CD1c-positive myeloid dendritic cell (primary cell): ENCODE data around the gene ATXN1.
A peak's percentile ranks its signal among the peaks of the same experiment; 100 is the strongest.

ENCODE experiments used
- DNase-seq: peaks from one replicate; pipeline ENCODE4 v3.0.0-alpha.2; 2016; ENCODE audit errors: extremely low spot score

Gene ATXN1

DNA sequence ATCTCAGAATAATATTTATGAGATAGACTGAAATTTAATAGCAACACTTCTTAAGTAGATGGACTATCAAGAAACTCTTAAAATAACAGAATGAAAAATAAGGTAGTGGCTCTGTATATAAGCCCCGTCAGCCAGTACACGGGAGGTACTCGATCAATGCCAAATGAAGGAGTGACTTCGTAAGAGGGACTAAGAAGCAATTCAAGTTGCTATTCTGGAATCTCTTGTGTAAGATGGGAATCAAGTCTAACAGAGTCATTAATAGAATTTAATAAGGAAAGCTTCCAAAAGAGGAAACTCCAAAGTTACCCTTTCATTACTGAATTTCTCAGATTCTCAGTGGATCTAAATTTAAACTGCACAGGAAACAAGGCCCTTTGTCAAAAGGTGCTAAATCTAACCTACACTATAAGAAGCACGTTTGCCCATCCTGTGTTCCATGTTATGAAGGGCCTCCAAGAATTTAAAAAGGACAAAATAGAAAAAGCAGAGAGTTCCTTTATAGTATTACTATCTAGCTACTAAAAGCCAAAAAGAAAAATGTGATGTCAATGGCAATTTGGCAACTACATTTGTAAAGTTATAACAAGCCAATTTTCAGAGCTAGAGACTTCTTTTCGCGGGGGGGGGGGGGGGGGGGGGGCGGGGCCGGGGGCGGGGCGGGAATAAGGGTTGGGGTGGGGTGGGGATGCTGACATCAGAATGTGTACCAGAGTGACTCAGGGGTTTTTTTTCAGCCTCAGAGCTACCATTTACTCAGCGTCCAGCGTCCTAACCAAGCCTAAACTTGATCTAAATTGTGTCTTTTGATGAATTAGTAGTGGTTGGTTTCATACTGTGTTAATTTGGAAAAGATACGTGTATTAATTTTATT is 322.3 kb downstream of the ATXN1 start:
- no peak for DNase-seq

DNA sequence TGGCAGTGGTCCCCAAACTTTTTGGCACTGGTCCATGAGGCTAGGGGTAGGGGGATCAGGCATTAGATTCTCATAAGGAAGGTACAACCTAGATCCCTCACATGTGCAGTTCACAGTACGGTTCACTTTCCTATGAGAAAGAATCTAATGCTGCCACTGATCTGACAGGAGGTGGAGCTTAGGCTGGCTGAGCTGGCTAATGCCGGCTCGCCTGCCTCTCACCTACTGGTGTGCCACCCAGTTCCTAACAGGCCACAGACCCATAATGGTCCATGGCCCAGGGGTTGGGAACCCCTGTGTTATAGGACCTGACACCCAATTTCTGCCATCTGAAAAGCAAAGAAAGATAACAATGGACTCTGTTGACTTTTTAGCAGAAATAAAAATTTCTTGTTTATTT is 323.3 kb downstream of the ATXN1 start:
- DNase-seq: no peak

- DNase-seq: no peak
Measured at GRCh38 chr6:16437095-16437494, 324.2 kb downstream of the ATXN1 start.

- DNase-seq: no peak
Measured at GRCh38 chr6:16436550-16436949, 324.7 kb downstream of the ATXN1 start.

GRCh38 chr6:16434885-16435284 is 326.4 kb downstream of the ATXN1 start:
- DNase-seq: no peak

- DNase-seq: no peak
Measured at GRCh38 chr6:16433338-16433890, 327.8 kb downstream of the ATXN1 start.

DNA sequence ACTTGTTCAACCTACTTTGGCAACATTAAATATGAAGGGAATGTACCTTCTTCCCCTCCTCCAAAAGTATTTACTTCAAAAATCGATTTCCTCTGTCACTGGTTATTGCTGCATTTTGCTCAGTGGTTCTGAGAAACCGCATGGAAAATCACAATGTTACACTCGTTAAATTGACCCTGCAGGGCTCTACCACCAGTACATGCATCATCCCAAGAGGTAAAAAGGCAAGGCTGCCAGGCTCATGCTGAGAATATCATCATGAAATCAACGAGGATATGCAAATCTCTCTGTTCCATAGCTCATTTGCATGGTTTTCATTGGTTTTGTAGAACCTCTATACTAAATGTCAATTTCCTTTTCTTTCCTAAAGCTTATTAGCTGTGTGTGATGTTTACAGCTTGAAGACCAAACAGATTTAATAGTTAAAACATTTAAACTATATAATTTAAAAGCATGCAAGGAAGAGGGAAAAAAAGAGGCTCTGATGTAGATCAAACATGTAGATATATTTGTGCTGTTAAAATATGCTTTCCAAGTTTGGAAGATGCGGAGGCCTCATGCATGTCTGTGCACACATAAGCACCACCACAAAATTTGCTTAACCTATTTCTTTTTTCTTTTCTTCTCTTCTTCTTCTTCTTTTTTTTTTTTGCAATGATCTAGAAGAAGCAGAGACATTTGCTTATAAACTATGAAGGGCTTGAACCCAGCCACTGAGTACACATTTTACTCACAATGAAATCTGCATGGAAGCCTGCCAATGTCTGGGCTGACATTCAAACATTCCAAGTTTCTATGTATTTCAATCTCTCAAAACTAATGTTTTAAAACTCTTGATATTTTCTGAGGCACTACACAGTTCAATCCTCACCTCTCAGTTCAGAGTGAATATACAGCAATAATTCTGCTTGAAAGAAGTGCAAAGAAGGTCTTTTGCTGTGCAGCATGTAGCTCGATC is 328.9 kb downstream of the ATXN1 start:
- no peak for DNase-seq

GRCh38 chr6:16431106-16431505 is 330.2 kb downstream of the ATXN1 start:
- DNase-seq: no peak

DNA sequence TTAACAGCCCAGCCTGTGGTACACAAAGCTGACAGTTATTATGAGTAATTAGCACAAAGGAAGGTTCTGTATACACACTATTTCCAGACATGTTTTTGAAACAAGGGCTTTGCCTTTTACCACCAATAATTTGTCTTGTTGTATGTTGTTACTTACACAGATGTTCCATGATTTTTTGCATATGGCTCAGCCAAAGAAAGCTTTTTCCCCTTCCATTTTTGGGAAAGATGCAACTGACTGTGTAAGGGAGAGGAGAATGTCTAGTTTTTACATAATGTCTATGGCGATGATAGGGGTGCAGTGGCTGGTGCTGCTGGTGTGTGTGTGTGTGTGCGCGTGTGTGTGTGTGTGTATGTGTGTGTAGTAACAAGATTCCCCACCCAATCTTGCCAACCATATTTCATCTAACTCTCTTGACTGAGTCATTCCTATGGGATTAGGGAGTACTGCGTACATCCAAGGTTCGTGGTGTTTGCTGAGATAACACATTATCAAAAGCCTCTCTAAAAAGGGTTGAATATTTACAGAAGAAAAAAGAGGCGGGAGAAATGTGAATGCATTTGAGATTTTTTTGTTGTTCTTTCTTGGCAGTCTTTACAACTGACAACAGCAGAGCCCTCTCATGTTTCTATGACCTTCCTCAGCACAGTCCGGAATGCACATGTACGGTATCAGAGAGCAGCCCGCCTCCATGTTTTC is 330.7 kb downstream of the ATXN1 start:
- DNase-seq: no peak

- no peak for DNase-seq
Measured at GRCh38 chr6:16429669-16430068, 331.6 kb downstream of the ATXN1 start.

- DNase-seq: no peak
Measured at GRCh38 chr6:16427124-16427523, 334.1 kb downstream of the ATXN1 start.

DNA sequence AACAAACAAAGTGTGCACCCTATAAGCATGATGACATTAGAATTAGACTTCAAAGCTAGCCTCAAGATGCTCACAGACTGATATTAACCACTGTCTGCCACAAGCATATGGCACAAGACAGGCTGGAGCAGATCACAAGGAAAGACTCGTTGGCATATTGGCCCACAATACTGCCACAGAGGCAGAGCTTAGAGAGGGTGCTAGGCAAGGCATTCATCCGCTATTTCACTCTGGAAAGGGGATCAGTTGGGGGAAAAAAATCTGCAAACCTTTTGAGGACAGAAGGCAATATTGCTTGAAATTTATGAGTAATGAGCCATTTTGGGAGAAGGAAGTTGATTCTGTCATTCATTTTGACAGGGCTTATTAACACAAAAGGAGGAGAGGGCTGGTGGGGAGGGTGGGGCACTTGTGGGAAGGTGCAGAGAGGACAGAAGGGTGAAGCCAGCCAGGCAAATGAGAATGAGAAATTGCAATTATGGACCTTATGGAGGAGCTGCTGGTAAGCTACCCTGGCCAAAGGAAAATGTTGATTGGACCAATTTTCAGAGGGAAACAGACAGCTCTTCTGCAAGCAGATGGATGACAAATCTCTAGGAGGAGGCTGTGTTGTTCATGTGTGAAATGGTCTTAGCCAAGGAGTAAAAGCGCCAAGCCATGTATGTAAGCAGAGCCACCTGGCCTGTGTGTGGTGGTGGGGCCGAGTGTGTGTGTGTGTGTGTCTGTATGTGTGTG is 335.2 kb downstream of the ATXN1 start:
- no peak for DNase-seq

DNA sequence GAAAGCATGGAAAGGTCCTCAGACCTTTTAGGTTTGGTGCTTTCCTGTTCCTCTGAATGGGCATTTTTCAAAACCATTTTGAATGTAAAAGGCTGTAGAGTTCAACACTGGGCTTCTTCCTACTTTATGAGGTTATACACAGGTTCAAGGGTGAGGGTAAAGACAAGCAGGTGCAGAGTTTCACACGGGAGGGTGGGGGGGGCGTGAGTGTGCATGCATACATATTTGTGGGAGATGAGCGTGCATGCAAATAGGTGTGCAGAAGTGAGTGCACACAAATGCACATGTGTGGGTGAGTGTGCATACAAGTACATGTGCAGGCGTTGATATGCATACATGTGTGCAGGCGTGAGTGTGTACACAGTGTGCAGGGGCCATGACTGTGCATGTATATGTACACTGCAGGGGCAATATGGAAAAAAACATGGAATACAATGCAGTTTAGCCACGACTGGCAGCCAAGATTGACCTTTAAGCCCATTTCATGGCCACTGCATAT is 339.7 kb downstream of the ATXN1 start:
- no peak for DNase-seq

GRCh38 chr6:16420715-16421461 is 340.4 kb downstream of the ATXN1 start:
- DNase-seq: peak; percentile 51

DNA sequence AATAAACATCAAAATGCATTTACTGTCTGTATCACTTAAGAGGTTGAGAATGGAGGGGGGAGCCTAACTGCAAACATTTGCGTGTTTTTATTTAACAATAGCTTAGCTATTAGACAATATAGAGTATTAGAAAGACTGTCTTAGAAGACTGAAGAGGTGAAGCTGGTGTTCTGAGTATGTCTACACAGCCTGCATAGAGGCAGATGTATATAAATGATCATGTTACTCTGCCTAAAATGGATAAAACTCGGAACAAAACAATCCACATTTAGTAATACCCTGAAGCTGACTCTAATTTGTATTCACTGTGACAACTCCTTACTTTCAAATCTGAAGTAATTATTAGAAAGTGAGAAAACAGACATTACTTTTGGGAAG is 340.9 kb downstream of the ATXN1 start:
- DNase-seq: no peak

DNA sequence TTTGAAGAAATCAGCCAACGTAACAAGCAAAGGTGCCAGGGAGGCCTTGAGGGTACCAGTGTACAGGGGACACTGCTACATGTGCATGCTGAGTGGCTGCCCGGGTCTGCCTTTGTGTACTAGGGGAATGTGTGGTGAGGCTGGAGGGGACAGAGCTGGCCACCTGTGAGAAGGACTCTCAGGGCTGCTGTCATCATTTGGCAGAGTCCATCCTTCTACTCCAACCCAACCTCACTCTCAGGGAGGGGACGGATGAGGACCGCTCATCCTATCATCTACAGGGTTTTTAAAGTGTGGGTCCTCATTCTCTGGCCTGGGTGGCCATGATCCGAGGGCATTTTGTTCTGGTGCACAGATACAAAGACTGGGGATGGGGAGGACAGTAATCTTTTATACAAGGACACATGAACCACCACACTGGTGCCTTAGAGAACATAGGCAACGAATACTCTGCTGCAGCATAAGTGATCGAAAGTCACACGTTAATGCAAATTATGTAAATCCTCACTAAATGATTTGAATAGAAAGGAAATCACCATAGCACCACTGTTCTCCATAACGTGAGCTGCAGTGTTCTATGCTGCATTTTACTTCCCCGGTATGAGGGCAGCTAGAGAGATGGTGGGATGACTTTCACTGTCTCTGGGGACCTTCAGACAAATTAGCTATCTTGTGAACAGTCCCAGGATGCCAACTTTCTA is 341.5 kb downstream of the ATXN1 start:
- no peak for DNase-seq

DNA sequence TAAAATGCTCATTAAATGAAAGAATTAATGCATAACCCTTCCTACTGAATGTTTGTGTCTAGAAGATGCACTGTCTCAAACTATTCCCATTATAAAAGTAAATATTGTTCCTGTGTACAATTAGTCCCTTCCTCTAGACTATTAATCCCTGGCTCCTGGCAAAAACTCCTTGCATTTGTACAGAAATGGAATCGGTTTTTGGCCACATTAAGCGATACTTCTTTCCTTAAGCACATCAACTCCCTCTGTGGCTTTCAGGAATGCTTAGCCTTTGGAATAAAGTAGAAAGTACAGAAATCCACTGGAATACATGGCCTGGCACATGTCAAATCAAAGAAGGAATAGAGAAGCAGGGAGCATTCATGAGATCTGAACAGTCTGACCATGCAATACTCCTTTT is 343.1 kb downstream of the ATXN1 start:
- no peak for DNase-seq

GRCh38 chr6:16415677-16416076 is 345.6 kb downstream of the ATXN1 start:
- no peak for DNase-seq

GRCh38 chr6:16414205-16414604 is 347.1 kb downstream of the ATXN1 start:
- no peak for DNase-seq

DNA sequence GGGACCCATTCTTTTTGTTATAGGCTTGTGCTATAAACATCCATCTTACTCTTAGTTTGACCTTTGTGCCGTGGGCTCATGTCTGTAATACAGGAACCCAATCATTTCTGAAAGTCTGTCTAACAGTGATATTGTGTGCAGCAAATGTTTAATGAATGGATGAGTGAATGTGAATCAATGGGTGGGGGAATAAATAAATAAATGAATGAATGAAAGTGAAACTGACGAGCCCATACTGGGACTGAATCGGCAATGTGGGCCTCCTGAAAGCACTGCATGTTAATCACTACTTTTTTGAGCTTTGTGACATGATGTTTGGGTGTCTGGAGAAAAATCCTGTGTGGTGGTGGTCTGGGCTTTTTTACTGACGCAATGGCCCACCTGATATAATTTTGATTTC is 347.9 kb downstream of the ATXN1 start:
- DNase-seq: no peak
